ENCODE data around the gene MT2A. TPM values are rescaled to one million over a fixed set of nuclear protein-coding genes. Genes with fewer than 3 reads are reported as not detected.

Gene MT2A
- total RNA-seq, 2 donors from 2014 or later: 36.4 to 43.4 TPM

GRCh38 chr16:56606071-56606475 is 2.3 kb upstream of the MT2A start:
- Mint-ChIP-seq H3K27ac (peak overlapping the region; percentile 62), H3K4me1 (peaks cover 36% of the 10 kb centered on the region), H3K27me3 (peaks cover 10% of the 10 kb centered on the region), H3K4me3 (no peak overlapping the region), H3K36me3 (ENCODE audit: low read depth) (no peaks in the 10 kb centered on the region)
- no peaks in the 10 kb centered on the region for H3K9me3 ChIP-seq (ENCODE audit: control insufficient read depth, low read length, poor library complexity, severe bottlenecking)
- ATAC-seq: no peak
- DNase-seq: no peak

GRCh38 chr16:56606476-56607108 is 1.8 kb upstream of the MT2A start:
- Mint-ChIP-seq H3K4me3 (peak overlapping the region; percentile 50), H3K36me3 (ENCODE audit: low read depth) (no peaks in the 10 kb centered on the region), H3K27me3 (peaks cover 5% of the 10 kb centered on the region), H3K27ac (peak overlapping the region; percentile 62), H3K4me1 (peaks cover 40% of the 10 kb centered on the region)
- H3K9me3 ChIP-seq (ENCODE audit: control insufficient read depth, low read length, poor library complexity, severe bottlenecking): no peaks in the 10 kb centered on the region
- DNase-seq (no peak), ATAC-seq (no peak)

- ATAC-seq: no peak
- H3K9me3 ChIP-seq (ENCODE audit: control insufficient read depth, low read length, poor library complexity, severe bottlenecking): no peaks in the 10 kb centered on the region
- Mint-ChIP-seq H3K4me3 (peak overlapping the region; percentile 97), H3K4me1 (peaks cover 41% of the 10 kb centered on the region), H3K27ac (peak overlapping the region; percentile 97), H3K36me3 (ENCODE audit: low read depth) (no peaks in the 10 kb centered on the region), H3K27me3 (peaks cover 1% of the 10 kb centered on the region)
- no peak for DNase-seq
Observed at GRCh38 chr16:56607109-56607618, 1.2 kb upstream of the MT2A start.

GRCh38 chr16:56607675-56608042 is 725 bp upstream of the MT2A start:
- peaks cover 41% of the 10 kb centered on the region for H3K4me1 Mint-ChIP-seq
- no peaks in the 10 kb centered on the region for H3K36me3 Mint-ChIP-seq (ENCODE audit: low read depth)
- no peak for DNase-seq
- no peaks in the 10 kb centered on the region for H3K9me3 ChIP-seq (ENCODE audit: control insufficient read depth, low read length, poor library complexity, severe bottlenecking)
- no peaks in the 10 kb centered on the region for H3K27me3 Mint-ChIP-seq
- H3K27ac Mint-ChIP-seq: peak overlapping the region; percentile 97
- ATAC-seq: no peak
- H3K4me3 Mint-ChIP-seq: peak overlapping the region; percentile 97

- no peaks in the 10 kb centered on the region for H3K36me3 Mint-ChIP-seq (ENCODE audit: low read depth)
- ATAC-seq (no peak), DNase-seq (no peak)
- peak overlapping the region; percentile 97 for H3K4me3 Mint-ChIP-seq
- no peaks in the 10 kb centered on the region for H3K9me3 ChIP-seq (ENCODE audit: control insufficient read depth, low read length, poor library complexity, severe bottlenecking)
- no peaks in the 10 kb centered on the region for H3K27me3 Mint-ChIP-seq
- peak overlapping the region; percentile 97 for H3K27ac Mint-ChIP-seq
- H3K4me1 Mint-ChIP-seq: peaks cover 41% of the 10 kb centered on the region
Observed at GRCh38 chr16:56608876-56609462, 585 bp downstream of the MT2A start.

- peaks cover 41% of the 10 kb centered on the region for H3K4me1 Mint-ChIP-seq
Observed at GRCh38 chr16:56609463-56609921, 1.1 kb downstream of the MT2A start.

GRCh38 chr16:56610017-56610608 is 1.7 kb downstream of the MT2A start:
- Mint-ChIP-seq H3K4me3 (peak overlapping the region; percentile 97), H3K4me1 (peaks cover 41% of the 10 kb centered on the region), H3K27me3 (no peaks in the 10 kb centered on the region), H3K27ac (peak overlapping the region; percentile 97), H3K36me3 (ENCODE audit: low read depth) (no peaks in the 10 kb centered on the region)
- H3K9me3 ChIP-seq (ENCODE audit: control insufficient read depth, low read length, poor library complexity, severe bottlenecking): no peaks in the 10 kb centered on the region
- peak; percentile 75 for ATAC-seq
- DNase-seq: peak; percentile 27 to 49 (median 44)

More at GRCh38 chr16:56609463-56609921, 1.1 kb downstream of the MT2A start:
- Mint-ChIP-seq H3K27ac (peak overlapping the region; percentile 97), H3K27me3 (no peaks in the 10 kb centered on the region), H3K4me3 (peak overlapping the region; percentile 97), H3K36me3 (ENCODE audit: low read depth) (no peaks in the 10 kb centered on the region)
- ATAC-seq (peak; percentile 42), DNase-seq (peak in 2 of 3 donors; percentile 33 to 46)
- H3K9me3 ChIP-seq (ENCODE audit: control insufficient read depth, low read length, poor library complexity, severe bottlenecking): no peaks in the 10 kb centered on the region

GRCh38 chr16:56610609-56611111 is 2.3 kb downstream of the MT2A start:
- H3K36me3 Mint-ChIP-seq (ENCODE audit: low read depth): no peaks in the 10 kb centered on the region
- no peak for DNase-seq
- peaks cover 41% of the 10 kb centered on the region for H3K4me1 Mint-ChIP-seq
- no peaks in the 10 kb centered on the region for H3K27me3 Mint-ChIP-seq
- peak; percentile 26 for ATAC-seq
- peak overlapping the region; percentile 97 for H3K4me3 Mint-ChIP-seq
- no peaks in the 10 kb centered on the region for H3K9me3 ChIP-seq (ENCODE audit: control insufficient read depth, low read length, poor library complexity, severe bottlenecking)
- peak overlapping the region; percentile 97 for H3K27ac Mint-ChIP-seq

- H3K9me3 ChIP-seq (ENCODE audit: control insufficient read depth, low read length, poor library complexity, severe bottlenecking): no peaks in the 10 kb centered on the region
- H3K36me3 Mint-ChIP-seq (ENCODE audit: low read depth): no peaks in the 10 kb centered on the region
- H3K27ac Mint-ChIP-seq: peak overlapping the region; percentile 97
- H3K4me3 Mint-ChIP-seq: peak overlapping the region; percentile 75
- no peaks in the 10 kb centered on the region for H3K27me3 Mint-ChIP-seq
- DNase-seq: no peak
- peaks cover 41% of the 10 kb centered on the region for H3K4me1 Mint-ChIP-seq
- no peak for ATAC-seq
Observed at GRCh38 chr16:56611281-56611833, 3.0 kb downstream of the MT2A start.

GRCh38 chr16:56613706-56614105 is 5.3 kb downstream of the MT2A start:
- H3K4me1 Mint-ChIP-seq: peaks cover 31% of the 10 kb centered on the region
- no peaks in the 10 kb centered on the region for H3K9me3 ChIP-seq (ENCODE audit: control insufficient read depth, low read length, poor library complexity, severe bottlenecking)
- ATAC-seq: no peak
- DNase-seq: no peak
- peak overlapping the region; percentile 97 for H3K27ac Mint-ChIP-seq
- H3K27me3 Mint-ChIP-seq: peaks cover 5% of the 10 kb centered on the region
- H3K4me3 Mint-ChIP-seq: no peak overlapping the region
- no peaks in the 10 kb centered on the region for H3K36me3 Mint-ChIP-seq (ENCODE audit: low read depth)

GRCh38 chr16:56614549-56614991 is 6.2 kb downstream of the MT2A start:
- Mint-ChIP-seq H3K27me3 (peaks cover 8% of the 10 kb centered on the region), H3K4me3 (no peak overlapping the region), H3K36me3 (ENCODE audit: low read depth) (no peaks in the 10 kb centered on the region), H3K4me1 (peaks cover 23% of the 10 kb centered on the region), H3K27ac (no peak overlapping the region)
- ATAC-seq (no peak), DNase-seq (no peak)
- no peaks in the 10 kb centered on the region for H3K9me3 ChIP-seq (ENCODE audit: control insufficient read depth, low read length, poor library complexity, severe bottlenecking)

- no peaks in the 10 kb centered on the region for H3K9me3 ChIP-seq (ENCODE audit: control insufficient read depth, low read length, poor library complexity, severe bottlenecking)
- Mint-ChIP-seq H3K36me3 (ENCODE audit: low read depth) (no peaks in the 10 kb centered on the region), H3K4me3 (no peak overlapping the region), H3K27me3 (peaks cover 8% of the 10 kb centered on the region), H3K4me1 (peaks cover 18% of the 10 kb centered on the region), H3K27ac (no peak overlapping the region)
- ATAC-seq (no peak), DNase-seq (no peak)
Observed at GRCh38 chr16:56615353-56615752, 7.0 kb downstream of the MT2A start.

- Mint-ChIP-seq H3K27ac (no peak overlapping the region), H3K36me3 (ENCODE audit: low read depth) (no peaks in the 10 kb centered on the region), H3K27me3 (peaks cover 8% of the 10 kb centered on the region), H3K4me3 (peak overlapping the region; percentile 84), H3K4me1 (peaks cover 8% of the 10 kb centered on the region)
- no peaks in the 10 kb centered on the region for H3K9me3 ChIP-seq (ENCODE audit: control insufficient read depth, low read length, poor library complexity, severe bottlenecking)
- peak; percentile 11 for ATAC-seq
- no peak for DNase-seq
Observed at GRCh38 chr16:56616608-56617211, 8.3 kb downstream of the MT2A start.
